GM18951 (cell line): ENCODE measurements around the gene AATK.

Experiments
- POLR2A ChIP-seq: IDR thresholded peaks from 4 replicates; pipeline ENCODE4 v1.6.1; 2011; ENCODE audit warnings: mild to moderate bottlenecking; ENCODE audit not compliant: insufficient read length, insufficient read depth; ENCODE audit errors: extremely low read depth
- in situ Hi-C: fragments of 300-500 bp; cut with MboI; formaldehyde crosslinking; loops from one replicate; pipeline ENCODE4 v1.12.0; 2022; ENCODE audit warnings: low sequenced_read_pairs, mixed read lengths, inconsistent platforms; ENCODE audit not compliant: unreplicated experiment

AATK gene

GRCh38 chr17:81097943-81098308 lies 68.1 kb downstream of the AATK start:
- in situ Hi-C loops, result no loop called here
- no peak for TF ChIP-seq POLR2A

GRCh38 chr17:81097134-81097942 lies 68.7 kb downstream of the AATK start:
- TF ChIP-seq POLR2A, result no peak
- in situ Hi-C loops, result no loop called here

- in situ Hi-C loops, result no loop called here
- no peak for TF ChIP-seq POLR2A
These were observed 69.3 kb downstream of the AATK start for GRCh38 chr17:81096741-81097133.

- no peak for TF ChIP-seq POLR2A
- in situ Hi-C loops, result no loop called here
These were observed 70.6 kb downstream of the AATK start for GRCh38 chr17:81095383-81095762.

GRCh38 chr17:81094509-81095382 lies 71.3 kb downstream of the AATK start:
- no peak for TF ChIP-seq POLR2A

GRCh38 chr17:81093619-81094508 lies 72.2 kb downstream of the AATK start:
- in situ Hi-C loops, result no loop called here
- TF ChIP-seq POLR2A, result no peak

More at GRCh38 chr17:81094509-81095382, 71.3 kb downstream of the AATK start:
- in situ Hi-C loops, result no loop called here

GRCh38 chr17:81092518-81093095 lies 73.4 kb downstream of the AATK start:
- no peak for TF ChIP-seq POLR2A
- in situ Hi-C loops, result no loop called here

GRCh38 chr17:81091774-81092517 lies 74.1 kb downstream of the AATK start:
- no peak for TF ChIP-seq POLR2A
- in situ Hi-C loops, result no loop called here

- TF ChIP-seq POLR2A, result no peak
These were observed 74.9 kb downstream of the AATK start for GRCh38 chr17:81091154-81091553.

GRCh38 chr17:81090361-81091136 lies 75.5 kb downstream of the AATK start:
- TF ChIP-seq POLR2A, result no peak

More at GRCh38 chr17:81091154-81091553, 74.9 kb downstream of the AATK start:
- in situ Hi-C loops, result no loop called here

GRCh38 chr17:81086789-81087551 lies 79.1 kb downstream of the AATK start:
- in situ Hi-C loops, result no loop called here
- no peak for TF ChIP-seq POLR2A

More at GRCh38 chr17:81090361-81091136, 75.5 kb downstream of the AATK start:
- in situ Hi-C loops, result no loop called here
